ENCODE measurements around the gene GOPC. TPM values are rescaled to one million over a fixed set of nuclear protein-coding genes. Genes with fewer than 3 reads are reported as not detected.

GOPC gene
- total and polyA plus RNA-seq, 2 of the 8 experiments (the other 6 are each of a cell fraction or from before 2014, with no cell fraction given): 5.3 to 19.4 TPM

- Histone ChIP-seq H4K91ac (replicated peaks; ENCODE audit: insufficient read length, low read length) (no peak overlapping the region), H3K18ac (ENCODE audit: extremely low read depth, low read length) (no peak overlapping the region), H3K36me3 (ENCODE audit: control insufficient read depth in 2 of 4, insufficient read depth in 4 of 4, low read length in 3 of 4) (peaks cover 0 to 18% (median 6%) of the 10 kb centered on the region in 4 experiments; a peak in 3 of 8 replicates), H2AK5ac (ENCODE audit: low read depth, low read length) (no peak overlapping the region), H3K27ac (ENCODE audit: low read depth, low read length) (no peak overlapping the region), H4K8ac (ENCODE audit: extremely low read depth, insufficient read depth, low read length) (no peak overlapping the region; the same call in 1 of the 2 replicates), H3K14ac (ENCODE audit: insufficient read length) (no peak overlapping the region), H3K56ac (replicated peaks; ENCODE audit: insufficient read length, low read depth, low read length) (no peak overlapping the region), H4K20me1 (replicated peaks in 1 of 2; ENCODE audit: control insufficient read depth in 1 of 2, insufficient read depth in 2 of 2, low read length in 2 of 2) (no peaks in the 10 kb centered on the region), H2BK120ac (replicated peaks; ENCODE audit: low read depth, low read length) (no peak overlapping the region), H2BK20ac (ENCODE audit: low read length) (no peak overlapping the region), H3K27me3 (replicated peaks in 1 of 4; ENCODE audit: control insufficient read depth in 3 of 4, extremely low read depth in 1 of 4, insufficient read depth in 3 of 4, low read length in 3 of 4) (no peaks in the 10 kb centered on the region), H3K23ac (ENCODE audit: insufficient read length) (no peak overlapping the region), H2AFZ (ENCODE audit: low read length) (no peak overlapping the region), H3K9ac (replicated peaks in 1 of 4; ENCODE audit: extremely low read depth in 1 of 4, low read depth in 3 of 4, low read length in 3 of 4) (no peak overlapping the region), H3K4me1 (replicated peaks in 1 of 4; ENCODE audit: control insufficient read depth in 3 of 4, insufficient read depth in 4 of 4, low read length in 3 of 4) (no peaks in the 10 kb centered on the region), H4K5ac (ENCODE audit: insufficient read length, low read depth, low read length) (no peak overlapping the region), H3K79me1 (ENCODE audit: low read depth, low read length) (peaks cover 7% of the 10 kb centered on the region), H2BK12ac (ENCODE audit: low read depth, low read length) (no peak overlapping the region), H3K79me2 (ENCODE audit: control insufficient read depth in 1 of 2, insufficient read depth in 2 of 2, low read length in 2 of 2) (peaks cover 0 to 44% of the 10 kb centered on the region in 2 experiments; a peak in 2 of 4 replicates), H2BK5ac (ENCODE audit: low read depth, low read length) (no peak overlapping the region), H3K9me3 (ENCODE audit: insufficient read depth in 2 of 2, low read depth in 1 of 2, low read length in 1 of 2) (peaks cover 0 to 2% of the 10 kb centered on the region in 2 experiments; a peak in 2 of 4 replicates), H2BK15ac (ENCODE audit: low read length) (no peak overlapping the region), H3K23me2 (ENCODE audit: low read depth, low read length) (peaks cover 5% of the 10 kb centered on the region), H3K4me2 (ENCODE audit: insufficient read depth in 1 of 2, low read depth in 2 of 2, low read length in 2 of 2) (peak overlapping the region in 1 of 2 experiments; percentile 7; a peak in 2 of 4 replicates), H3K4ac (replicated peaks; ENCODE audit: insufficient read length, low read depth, low read length) (no peak overlapping the region), H3K4me3 (ENCODE audit: extremely low read depth in 1 of 4, insufficient read depth in 2 of 4, low read depth in 3 of 4, low read length in 4 of 4) (peak overlapping the region in 1 of 4 experiments; percentile 84; a peak in 2 of 8 replicates)
- 75% methylated on average over 6 of the region's 6 CpGs; no CpG with 5 or more reads in 1 of the 2 experiments for WGBS, 2 experiments (ENCODE audit: extremely low coverage in 1 of 2, insufficient coverage in 1 of 2, insufficient read length in 1 of 2, insufficient replicate concordance in 2 of 2, low coverage in 1 of 2, low lambda C conversion rate in 2 of 2, missing lambda C conversion rate in 1 of 2)
- POLR2A ChIA-PET (ENCODE audit: partially characterized antibody): no interaction called here
- no peak for DNase-seq (ENCODE audit: low read depth in 1 of 2, low spot score in 2 of 2)
- FAIRE-seq: no peak
- CTCF ChIA-PET (ENCODE audit: partially characterized antibody): interaction anchor here (0.8 to 0.9 kb wide), 2 partner anchors 51 to 65 kb away, joined by 3 read pairs; no protein-coding TSS in a partner anchor
- TF ChIP-seq JUN (IDR thresholded peaks at IDR 0.05; ENCODE audit: low read depth, low read length) (no peak), SUZ12 (IDR thresholded peaks at IDR 0.05; ENCODE audit: low read length) (no peak), BCL11A (IDR thresholded peaks at IDR 0.05; ENCODE audit: low read depth in 2 of 2, low read length in 2 of 2) (no peak), EZH2 (IDR thresholded peaks at IDR 0.05; ENCODE audit: low read depth, low read length, severe bottlenecking) (no peak), MAFK (IDR thresholded peaks at IDR 0.05; ENCODE audit: low read depth, low read length) (no peak), CHD1 (IDR thresholded peaks at IDR 0.05; ENCODE audit: low read depth, low read length) (no peak), SRF (IDR thresholded peaks at IDR 0.05; ENCODE audit: low read depth, low read length) (no peak), EGR1 (IDR thresholded peaks at IDR 0.05; ENCODE audit: borderline replicate concordance, low read depth, low read length) (no peak), JUND (IDR thresholded peaks at IDR 0.05; ENCODE audit: low read length) (no peak), TAF1 (IDR thresholded peaks at IDR 0.05; ENCODE audit: low read depth, low read length) (no peak), HDAC6 (IDR thresholded peaks at IDR 0.05; ENCODE audit: low read depth, low read length) (no peak), GABPA (IDR thresholded peaks at IDR 0.05; ENCODE audit: borderline replicate concordance, insufficient read depth, low read length) (no peak), SP1 (IDR thresholded peaks at IDR 0.05; ENCODE audit: low read depth, low read length) (no peak), RFX5 (IDR thresholded peaks at IDR 0.05; ENCODE audit: borderline replicate concordance, low read depth, low read length) (no peak)
These were observed 2.1 kb downstream of the GOPC start for GRCh38 chr6:117600008-117600743.
